Neural cell (in vitro differentiated cells): ENCODE data around the gene GPR35.

ENCODE experiments used
- EP300 ChIP-seq: fragments of 450-650 bp; conservative IDR thresholded peaks from 2 replicates; pipeline ENCODE4 v1.6.1; 2014; ENCODE audit warnings: antibody characterized with exemption, mild to moderate bottlenecking, moderate library complexity; ENCODE audit not compliant: poor library complexity, severe bottlenecking
- EZH2 ChIP-seq: fragments of 200-600, 300-800 bp; shearing (Covaris generic), sonication (generic); IDR thresholded peaks from 2 replicates; pipeline ENCODE4 v1.6.1; 2014; ENCODE audit warnings: antibody characterized with exemption, low read length, borderline replicate concordance, mild to moderate bottlenecking; ENCODE audit not compliant: insufficient read depth, poor library complexity, severe bottlenecking
- POLR2AphosphoS5 ChIP-seq: IDR thresholded peaks from 2 replicates; pipeline ENCODE4 v1.6.1; 2012
- RAD21 ChIP-seq: fragments of 450-650 bp; conservative IDR thresholded peaks from 2 replicates; pipeline ENCODE4 v1.6.1; 2014; ENCODE audit warnings: antibody characterized with exemption, mild to moderate bottlenecking, moderate library complexity
- SMC3 ChIP-seq: fragments of 450-650 bp; conservative IDR thresholded peaks from 2 replicates; pipeline ENCODE4 v1.6.1; 2014; ENCODE audit warnings: antibody characterized with exemption, mild to moderate bottlenecking, moderate library complexity; ENCODE audit not compliant: poor library complexity
- TAF1 ChIP-seq: IDR thresholded peaks from 2 replicates; pipeline ENCODE4 v1.6.1; 2012; ENCODE audit warnings: low read depth
- TF ChIP-seq, protein P1 (sequence below): fragments of 450-650 bp; IDR thresholded peaks from 2 replicates; pipeline ENCODE4 v1.5.1; 2014; ENCODE audit warnings: antibody characterized with exemption, mild to moderate bottlenecking, moderate library complexity; ENCODE audit not compliant: poor library complexity, severe bottlenecking
- TF ChIP-seq, protein P2 (sequence below): IDR thresholded peaks from 2 replicates; pipeline ENCODE4 v1.6.1; 2012; ENCODE audit warnings: borderline replicate concordance

DNA sequence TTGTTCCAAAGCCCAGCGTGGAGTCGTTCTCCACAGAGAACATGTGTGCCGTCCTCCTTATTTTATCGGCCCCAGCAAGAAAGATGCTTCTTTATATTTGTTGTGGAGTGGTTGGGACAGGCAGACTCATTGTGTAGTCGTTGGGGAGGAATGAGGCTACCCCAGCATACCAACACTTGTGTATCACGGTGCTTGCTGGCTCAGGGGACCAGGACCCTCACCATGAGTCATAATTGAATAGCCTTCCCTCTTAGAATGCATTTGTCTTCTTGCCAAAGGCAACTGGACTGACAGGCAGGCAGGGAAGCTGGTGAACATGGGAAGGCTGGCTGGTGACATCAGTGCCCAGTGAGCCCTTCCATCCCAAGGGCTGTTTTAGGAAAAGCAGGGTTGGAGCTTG is 34.1 kb upstream of the GPR35 start:
- TF ChIP-seq, protein P1, sequence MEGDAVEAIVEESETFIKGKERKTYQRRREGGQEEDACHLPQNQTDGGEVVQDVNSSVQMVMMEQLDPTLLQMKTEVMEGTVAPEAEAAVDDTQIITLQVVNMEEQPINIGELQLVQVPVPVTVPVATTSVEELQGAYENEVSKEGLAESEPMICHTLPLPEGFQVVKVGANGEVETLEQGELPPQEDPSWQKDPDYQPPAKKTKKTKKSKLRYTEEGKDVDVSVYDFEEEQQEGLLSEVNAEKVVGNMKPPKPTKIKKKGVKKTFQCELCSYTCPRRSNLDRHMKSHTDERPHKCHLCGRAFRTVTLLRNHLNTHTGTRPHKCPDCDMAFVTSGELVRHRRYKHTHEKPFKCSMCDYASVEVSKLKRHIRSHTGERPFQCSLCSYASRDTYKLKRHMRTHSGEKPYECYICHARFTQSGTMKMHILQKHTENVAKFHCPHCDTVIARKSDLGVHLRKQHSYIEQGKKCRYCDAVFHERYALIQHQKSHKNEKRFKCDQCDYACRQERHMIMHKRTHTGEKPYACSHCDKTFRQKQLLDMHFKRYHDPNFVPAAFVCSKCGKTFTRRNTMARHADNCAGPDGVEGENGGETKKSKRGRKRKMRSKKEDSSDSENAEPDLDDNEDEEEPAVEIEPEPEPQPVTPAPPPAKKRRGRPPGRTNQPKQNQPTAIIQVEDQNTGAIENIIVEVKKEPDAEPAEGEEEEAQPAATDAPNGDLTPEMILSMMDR: no peak
- TF ChIP-seq, protein P2, sequence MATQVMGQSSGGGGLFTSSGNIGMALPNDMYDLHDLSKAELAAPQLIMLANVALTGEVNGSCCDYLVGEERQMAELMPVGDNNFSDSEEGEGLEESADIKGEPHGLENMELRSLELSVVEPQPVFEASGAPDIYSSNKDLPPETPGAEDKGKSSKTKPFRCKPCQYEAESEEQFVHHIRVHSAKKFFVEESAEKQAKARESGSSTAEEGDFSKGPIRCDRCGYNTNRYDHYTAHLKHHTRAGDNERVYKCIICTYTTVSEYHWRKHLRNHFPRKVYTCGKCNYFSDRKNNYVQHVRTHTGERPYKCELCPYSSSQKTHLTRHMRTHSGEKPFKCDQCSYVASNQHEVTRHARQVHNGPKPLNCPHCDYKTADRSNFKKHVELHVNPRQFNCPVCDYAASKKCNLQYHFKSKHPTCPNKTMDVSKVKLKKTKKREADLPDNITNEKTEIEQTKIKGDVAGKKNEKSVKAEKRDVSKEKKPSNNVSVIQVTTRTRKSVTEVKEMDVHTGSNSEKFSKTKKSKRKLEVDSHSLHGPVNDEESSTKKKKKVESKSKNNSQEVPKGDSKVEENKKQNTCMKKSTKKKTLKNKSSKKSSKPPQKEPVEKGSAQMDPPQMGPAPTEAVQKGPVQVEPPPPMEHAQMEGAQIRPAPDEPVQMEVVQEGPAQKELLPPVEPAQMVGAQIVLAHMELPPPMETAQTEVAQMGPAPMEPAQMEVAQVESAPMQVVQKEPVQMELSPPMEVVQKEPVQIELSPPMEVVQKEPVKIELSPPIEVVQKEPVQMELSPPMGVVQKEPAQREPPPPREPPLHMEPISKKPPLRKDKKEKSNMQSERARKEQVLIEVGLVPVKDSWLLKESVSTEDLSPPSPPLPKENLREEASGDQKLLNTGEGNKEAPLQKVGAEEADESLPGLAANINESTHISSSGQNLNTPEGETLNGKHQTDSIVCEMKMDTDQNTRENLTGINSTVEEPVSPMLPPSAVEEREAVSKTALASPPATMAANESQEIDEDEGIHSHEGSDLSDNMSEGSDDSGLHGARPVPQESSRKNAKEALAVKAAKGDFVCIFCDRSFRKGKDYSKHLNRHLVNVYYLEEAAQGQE: no peak
- TF ChIP-seq TAF1 (no peak), EP300 (no peak), EZH2 (no peak), POLR2AphosphoS5 (no peak), SMC3 (no peak), RAD21 (no peak)
